DMS53 treated with DMSO at 0.1 percent for 48 hours (cell line): ENCODE measurements around the gene HOXD12.

Experiments used
- DNase-seq: peaks from one replicate; lab custom pipeline; 2025; ENCODE audit not compliant: unreplicated experiment; lab: John Stamatoyannopoulos, UW

HOXD12 gene

GRCh38 chr2:176080540-176081375 is 18.8 kb upstream of the HOXD12 start:
- peak; percentile 42 for DNase-seq

GRCh38 chr2:176081376-176081836 is 18.2 kb upstream of the HOXD12 start:
- no peak for DNase-seq

- DNase-seq: no peak
Measured at GRCh38 chr2:176081837-176082524, 17.6 kb upstream of the HOXD12 start.

- DNase-seq: no peak
Measured at GRCh38 chr2:176082525-176082823, 17.1 kb upstream of the HOXD12 start.

GRCh38 chr2:176082824-176083751 is 16.5 kb upstream of the HOXD12 start:
- no peak for DNase-seq

GRCh38 chr2:176083796-176084261 is 15.8 kb upstream of the HOXD12 start, which contains the start of gene EVX2:
Gene EVX2, minus strand, starts transcription at chr2:176083962. Its CDS starts 186 bp downstream, at chr2:176083776.
- DNase-seq: no peak

GRCh38 chr2:176084611-176085119 is 14.9 kb upstream of the HOXD12 start:
- no peak for DNase-seq

GRCh38 chr2:176085120-176085788 is 14.3 kb upstream of the HOXD12 start:
- DNase-seq: no peak

GRCh38 chr2:176085861-176086771 is 13.5 kb upstream of the HOXD12 start:
- peak; percentile 47 for DNase-seq

- DNase-seq: no peak
Measured at GRCh38 chr2:176087330-176088047, 12.1 kb upstream of the HOXD12 start.

GRCh38 chr2:176088048-176088936 is 11.3 kb upstream of the HOXD12 start:
- peak; percentile 51 for DNase-seq

- no peak for DNase-seq
Measured at GRCh38 chr2:176088937-176089842, 10.4 kb upstream of the HOXD12 start.

GRCh38 chr2:176089843-176090395 is 9.7 kb upstream of the HOXD12 start:
- no peak for DNase-seq

- no peak for DNase-seq
Measured at GRCh38 chr2:176090862-176091261, 8.7 kb upstream of the HOXD12 start.

GRCh38 chr2:176091329-176092258 is 8.0 kb upstream of the HOXD12 start:
- no peak for DNase-seq
